GM12865 (cell line): ENCODE results near the gene CSNK1G2.

ENCODE experiments used
- DNase-seq: peaks from one replicate; pipeline ENCODE4 v3.0.0; 2010; ENCODE audit warnings: low read depth
- H3K4me3 ChIP-seq: 2 replicates; pipeline ENCODE4 v1.5.1; 2011; ENCODE audit warnings: mild to moderate bottlenecking, low read depth, low read length, control low read depth
- TF ChIP-seq, protein P1 (sequence below): IDR thresholded peaks from 2 replicates; pipeline ENCODE4 v1.5.1; 2011; ENCODE audit warnings: low read length, control low read depth, low read depth, inconsistent platforms; ENCODE audit not compliant: insufficient read depth; ENCODE audit errors: missing control alignments

Gene CSNK1G2

DNA sequence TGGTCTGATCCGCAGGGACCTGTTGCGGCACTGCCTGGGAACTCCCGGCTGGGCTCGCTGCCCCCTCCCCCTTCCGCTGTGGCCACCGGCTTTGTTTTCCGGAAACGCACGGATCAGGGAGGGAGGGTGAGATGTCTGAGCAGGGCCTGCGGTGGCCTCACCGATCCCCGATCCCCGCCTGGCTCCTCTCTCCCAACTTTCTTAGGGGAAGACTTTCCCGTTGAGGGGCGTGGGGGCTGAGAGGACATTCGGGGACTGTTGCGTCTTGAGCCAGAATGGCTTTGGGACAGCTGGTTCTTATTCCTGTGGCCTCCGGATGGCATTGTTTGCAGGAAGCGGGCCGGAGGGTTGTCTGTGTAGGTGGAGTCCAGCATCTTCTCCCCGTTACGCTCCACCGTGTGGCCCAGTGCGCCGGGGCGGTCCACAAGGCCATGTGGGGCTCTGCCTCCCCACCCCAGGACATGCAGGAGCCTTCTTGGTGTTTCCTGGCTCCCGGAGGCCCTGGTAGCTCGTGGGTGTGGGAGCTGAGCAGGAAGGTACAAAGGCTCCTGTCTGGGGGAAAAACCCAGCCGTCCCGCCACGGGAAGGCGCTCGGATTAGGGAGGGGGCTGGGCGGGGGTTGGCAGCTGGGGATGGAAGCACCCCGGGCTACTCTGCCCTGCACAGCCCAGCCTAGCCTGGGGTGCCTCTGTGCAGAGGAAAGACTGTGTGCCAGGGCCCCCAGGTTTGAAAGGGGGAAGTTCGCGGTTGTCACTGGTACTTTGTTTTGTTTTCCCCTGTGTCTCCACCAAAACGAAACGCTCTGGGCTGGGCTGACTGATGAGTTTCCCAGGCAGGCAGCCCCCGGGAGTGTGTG, 1.3 kb downstream of the CSNK1G2 start:
- TF ChIP-seq, protein P1, sequence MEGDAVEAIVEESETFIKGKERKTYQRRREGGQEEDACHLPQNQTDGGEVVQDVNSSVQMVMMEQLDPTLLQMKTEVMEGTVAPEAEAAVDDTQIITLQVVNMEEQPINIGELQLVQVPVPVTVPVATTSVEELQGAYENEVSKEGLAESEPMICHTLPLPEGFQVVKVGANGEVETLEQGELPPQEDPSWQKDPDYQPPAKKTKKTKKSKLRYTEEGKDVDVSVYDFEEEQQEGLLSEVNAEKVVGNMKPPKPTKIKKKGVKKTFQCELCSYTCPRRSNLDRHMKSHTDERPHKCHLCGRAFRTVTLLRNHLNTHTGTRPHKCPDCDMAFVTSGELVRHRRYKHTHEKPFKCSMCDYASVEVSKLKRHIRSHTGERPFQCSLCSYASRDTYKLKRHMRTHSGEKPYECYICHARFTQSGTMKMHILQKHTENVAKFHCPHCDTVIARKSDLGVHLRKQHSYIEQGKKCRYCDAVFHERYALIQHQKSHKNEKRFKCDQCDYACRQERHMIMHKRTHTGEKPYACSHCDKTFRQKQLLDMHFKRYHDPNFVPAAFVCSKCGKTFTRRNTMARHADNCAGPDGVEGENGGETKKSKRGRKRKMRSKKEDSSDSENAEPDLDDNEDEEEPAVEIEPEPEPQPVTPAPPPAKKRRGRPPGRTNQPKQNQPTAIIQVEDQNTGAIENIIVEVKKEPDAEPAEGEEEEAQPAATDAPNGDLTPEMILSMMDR = no peak
- peak overlapping the region; percentile 74 for H3K4me3 ChIP-seq
- peak; percentile 83 for DNase-seq

DNA sequence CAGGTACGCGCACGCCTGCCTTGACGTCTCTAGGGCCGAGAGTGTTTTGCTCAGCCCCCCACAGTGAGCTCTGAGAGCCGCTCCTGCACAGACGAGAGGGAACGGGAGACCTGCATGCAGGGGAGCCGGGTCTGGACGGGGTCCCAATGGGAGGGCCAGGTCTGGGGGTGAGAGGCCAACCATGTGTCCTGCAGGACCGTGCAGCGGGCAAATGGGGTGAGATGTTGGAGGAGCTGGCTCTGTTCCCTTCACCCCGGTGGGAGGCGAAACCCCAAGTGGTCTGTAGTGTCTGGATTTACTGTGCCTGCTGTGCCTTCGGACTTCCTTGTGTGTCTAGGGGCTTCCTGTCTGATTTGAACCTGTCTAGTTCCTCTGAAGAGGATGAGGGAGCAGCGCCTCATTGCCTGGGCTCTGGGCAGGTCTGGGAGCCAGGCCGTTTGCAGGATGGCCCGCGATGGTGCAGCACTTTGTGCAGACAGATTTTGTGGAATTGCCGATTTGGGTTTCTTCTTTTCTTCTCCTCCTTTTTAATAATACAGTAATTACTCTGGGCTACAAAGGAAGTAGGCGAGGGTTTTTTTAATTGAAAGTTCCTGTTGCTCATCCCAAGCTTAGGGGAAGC, 2.1 kb downstream of the CSNK1G2 start:
- TF ChIP-seq, protein P1 = no peak
- H3K4me3 ChIP-seq = peak overlapping the region; percentile 74
- peak; percentile 41 for DNase-seq

DNA sequence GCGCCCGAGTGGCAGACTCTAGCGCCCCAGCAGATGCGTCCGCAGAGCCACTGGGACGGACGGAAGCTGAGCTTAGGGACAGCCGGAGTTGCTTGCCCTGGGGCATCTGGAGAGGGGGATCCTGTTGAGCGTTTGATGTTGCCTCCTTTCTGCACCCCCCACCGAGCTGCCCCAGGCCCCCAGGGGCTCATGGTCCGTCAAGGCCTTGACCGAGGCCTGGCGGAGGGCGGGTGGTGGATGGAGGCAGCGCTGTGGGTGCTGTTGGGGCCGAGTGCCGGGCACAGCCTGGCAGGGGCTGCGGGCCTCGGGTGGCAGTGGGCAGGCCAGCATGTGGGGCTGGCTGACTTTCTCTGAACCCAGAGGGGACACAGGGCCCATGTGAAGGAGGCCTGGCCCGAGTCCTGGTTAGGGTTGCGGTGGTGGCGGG, 2.7 kb downstream of the CSNK1G2 start:
- peak overlapping the region; percentile 74 for H3K4me3 ChIP-seq
- TF ChIP-seq, protein P1 = no peak
- DNase-seq = no peak

DNA sequence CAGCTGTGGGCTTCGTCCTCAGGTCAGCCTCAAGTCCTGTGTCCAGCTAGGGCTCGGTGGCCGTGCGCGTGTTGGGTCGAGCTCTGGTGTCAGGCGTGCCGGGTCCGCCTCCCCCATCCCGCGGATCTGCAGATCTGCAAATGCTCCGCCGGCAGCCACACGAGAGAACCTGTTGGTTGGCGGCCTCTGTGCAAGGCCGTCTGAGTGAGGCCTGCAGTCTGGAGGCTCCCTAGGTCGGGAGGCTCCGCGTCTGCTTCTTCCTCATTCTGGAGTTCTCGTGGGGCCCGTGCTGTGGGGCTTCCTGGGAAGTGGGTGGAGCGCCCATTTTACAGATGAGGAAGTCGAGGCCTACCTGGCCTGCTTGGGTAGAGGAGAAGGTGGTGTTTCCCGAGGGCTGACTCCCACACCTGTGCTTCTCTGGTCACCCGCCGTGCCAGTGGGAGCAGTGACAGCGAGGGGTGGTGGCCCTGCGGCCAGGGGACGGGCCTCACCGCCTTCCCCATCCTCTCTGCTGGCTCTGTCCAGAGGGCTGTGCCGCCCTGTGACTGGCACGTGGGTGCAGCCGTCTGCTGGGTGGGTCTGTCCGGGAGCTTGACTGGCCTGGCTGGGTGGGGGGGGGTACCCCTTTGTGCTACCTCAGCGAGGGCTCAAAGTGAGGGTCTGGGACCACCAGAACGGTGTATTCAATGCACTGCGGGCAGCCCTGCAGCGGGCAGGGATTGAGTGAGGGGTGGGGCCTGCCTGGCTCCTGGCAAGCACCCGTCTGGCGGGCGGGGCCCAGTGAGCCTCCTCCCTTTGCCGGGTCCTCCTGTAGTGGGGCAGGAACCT, 3.3 kb downstream of the CSNK1G2 start:
- TF ChIP-seq, protein P1 = no peak
- peak overlapping the region; percentile 74; the same call in 1 of the 2 replicates for H3K4me3 ChIP-seq
- DNase-seq = no peak

DNA sequence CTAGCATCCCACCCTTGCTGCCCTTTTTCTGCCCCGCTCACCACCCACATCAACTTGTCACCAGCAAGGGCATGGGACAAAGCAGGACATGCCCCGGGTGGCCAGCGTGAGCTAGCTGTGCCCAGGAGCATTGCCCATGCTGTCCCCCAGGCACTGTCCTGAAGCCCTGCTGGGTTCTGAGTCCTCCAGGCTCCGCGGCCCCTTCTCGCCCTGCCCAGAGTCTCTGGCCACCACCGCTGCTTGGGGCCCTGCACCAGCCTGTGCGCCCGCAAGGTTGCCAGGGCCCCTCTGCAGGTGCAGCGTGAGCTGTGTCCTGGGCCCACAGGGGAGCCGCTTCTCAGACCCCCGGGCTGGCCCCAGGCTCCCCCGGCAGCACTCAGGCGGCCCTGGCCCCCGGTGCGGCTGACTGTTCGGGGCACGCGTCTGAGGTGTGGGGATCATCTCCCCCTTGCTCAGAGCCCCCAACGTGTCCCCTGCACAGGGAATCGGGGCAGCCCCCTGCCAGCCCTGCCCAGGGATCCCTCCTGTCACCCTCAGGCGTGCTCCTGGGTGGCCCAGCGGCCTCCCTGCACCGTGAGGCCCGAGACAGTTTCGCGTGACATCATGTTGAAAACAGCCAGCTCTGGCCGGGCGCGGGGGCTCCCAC, 4.1 kb downstream of the CSNK1G2 start:
- H3K4me3 ChIP-seq = no peak overlapping the region
- no peak for DNase-seq
- TF ChIP-seq, protein P1 = no peak

DNA sequence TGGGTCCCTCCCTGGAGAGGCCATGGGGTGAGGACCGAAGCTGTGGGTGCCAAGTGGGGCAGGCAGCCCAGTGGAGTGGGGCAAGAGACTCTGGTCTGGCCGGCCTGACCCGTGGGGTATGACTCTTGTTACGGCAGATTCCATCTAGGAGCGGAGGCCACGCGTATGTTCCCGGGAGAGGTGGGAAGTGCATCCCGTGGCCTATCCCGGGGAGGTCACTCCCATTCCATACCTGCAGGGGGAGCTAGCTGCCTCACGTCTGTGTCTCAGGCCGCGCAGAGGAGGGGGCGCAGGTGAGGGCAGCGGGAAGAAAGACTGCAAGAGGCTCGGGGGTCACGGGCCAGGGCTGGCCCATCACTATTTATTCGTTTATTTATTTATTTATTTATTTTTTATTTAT, 4.9 kb downstream of the CSNK1G2 start:
- TF ChIP-seq, protein P1 = peak; percentile 47
- no peak overlapping the region for H3K4me3 ChIP-seq
- DNase-seq = no peak
